HG03520 (cell line): ENCODE results near the gene P4HA1.

Experiments used
- ATAC-seq: cut with Tn5 transposase; IDR thresholded peaks from one replicate; pipeline ENCODE4 v1.9.1; 2021; ENCODE audit warnings: mild to moderate bottlenecking, moderate library complexity; ENCODE audit not compliant: unreplicated experiment

P4HA1 gene

DNA sequence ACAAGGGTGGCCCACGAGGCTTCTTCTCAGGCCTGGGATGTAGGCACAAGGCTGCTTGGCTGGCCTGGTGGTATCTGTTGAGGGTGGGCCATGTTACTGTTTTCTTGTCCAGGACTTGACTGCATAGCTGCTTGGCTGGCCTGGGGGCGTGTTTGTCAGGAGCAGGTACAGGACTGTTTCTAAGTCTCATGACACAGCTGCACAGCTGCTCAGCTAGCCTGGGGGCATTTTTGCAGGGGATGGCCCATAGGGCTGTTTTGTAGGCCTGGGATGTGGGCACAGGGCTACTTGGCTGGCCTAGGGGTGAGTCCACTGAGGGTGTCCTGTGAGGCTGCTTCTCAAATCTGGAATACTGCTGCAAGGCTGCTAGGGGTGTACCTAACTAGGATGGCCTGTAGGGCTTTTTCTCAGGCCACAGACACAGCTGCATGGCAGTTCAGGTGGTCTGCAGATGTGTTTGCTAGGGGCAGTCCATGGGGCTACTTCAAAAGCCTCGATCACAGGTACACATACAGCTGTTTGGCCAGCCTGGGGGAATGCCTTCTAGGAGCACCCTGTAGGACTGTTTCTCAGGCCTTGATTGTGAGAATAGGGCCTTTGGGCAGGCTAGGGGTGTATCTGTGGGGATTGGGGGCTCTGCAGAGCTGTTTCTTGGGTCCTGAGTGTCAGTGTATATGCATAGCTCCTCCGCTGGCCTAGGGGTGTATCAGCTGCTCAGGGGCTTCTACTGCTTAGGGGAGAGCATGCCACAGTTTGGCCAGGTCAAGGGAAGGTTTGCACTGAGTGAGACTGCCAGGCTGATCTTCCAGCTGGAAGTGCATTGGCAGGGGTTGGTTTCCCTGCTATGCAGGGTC, 115.4 kb downstream of the P4HA1 start:
- no peak for ATAC-seq

DNA sequence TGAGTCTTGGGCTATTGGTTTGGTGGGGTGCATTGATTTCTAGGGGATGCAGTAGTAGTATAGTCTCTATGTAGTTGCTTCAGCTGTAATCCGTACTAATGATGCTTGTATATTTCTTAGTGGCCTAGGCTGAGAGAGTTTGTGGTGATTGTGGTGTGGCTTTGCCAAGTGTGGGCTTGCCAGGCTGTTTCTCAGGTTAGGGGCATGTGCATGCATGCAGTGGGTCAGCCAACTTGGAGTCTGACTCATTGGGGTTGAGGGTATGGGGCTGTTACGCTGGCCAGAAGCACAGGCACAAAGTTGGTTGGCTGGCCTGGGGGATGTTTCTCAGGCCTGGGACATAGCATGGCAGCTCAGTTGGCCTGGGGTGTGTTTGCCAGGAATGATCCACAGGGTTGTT, 116.3 kb downstream of the P4HA1 start:
- ATAC-seq = no peak

DNA sequence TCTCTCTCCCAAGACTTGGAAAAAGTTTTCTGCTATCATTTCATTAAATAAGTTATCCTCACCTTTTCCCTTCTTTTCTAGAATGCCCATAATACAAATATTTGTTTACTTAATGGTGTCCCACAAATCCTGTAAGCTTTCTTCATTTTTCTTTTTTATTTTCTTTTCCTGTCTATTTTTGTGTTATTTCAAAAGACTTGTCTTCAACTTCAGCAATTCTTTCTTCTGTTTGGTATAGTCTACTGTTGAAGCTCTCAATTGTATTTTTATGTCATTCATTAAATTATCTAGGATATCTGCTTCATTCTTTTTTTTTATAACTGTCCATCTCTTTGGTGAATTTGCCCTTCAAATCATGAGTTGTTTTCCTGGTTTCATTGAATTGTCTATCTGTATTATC, 117.0 kb downstream of the P4HA1 start:
- ATAC-seq = no peak

DNA sequence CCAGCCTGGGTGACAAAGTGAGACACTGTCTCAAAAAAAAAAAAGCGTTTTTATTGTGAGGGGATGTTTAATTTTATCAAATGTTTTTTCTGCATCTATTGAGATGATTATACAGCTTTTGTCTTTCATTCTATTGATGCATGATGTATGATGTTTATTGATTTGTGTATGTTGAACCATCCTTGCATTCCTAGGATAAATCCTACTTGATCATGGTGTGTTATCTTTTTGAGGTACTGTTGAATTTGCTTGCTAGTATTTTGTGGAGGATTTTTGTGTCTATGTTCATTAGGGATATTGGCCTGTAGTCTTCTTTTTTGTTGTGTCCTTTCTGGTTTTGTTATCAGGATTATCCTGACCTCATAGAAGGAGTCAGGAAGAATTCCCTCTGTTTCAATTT, 119.8 kb downstream of the P4HA1 start:
- no peak for ATAC-seq
